ENCODE data around the gene VEPH1.
"Not testable (repeated sequence)": the region's sequence is repeated elsewhere in the genome, so short reads cannot be mapped to it uniquely, and the experiment has no call there.

VEPH1 gene

DNA sequence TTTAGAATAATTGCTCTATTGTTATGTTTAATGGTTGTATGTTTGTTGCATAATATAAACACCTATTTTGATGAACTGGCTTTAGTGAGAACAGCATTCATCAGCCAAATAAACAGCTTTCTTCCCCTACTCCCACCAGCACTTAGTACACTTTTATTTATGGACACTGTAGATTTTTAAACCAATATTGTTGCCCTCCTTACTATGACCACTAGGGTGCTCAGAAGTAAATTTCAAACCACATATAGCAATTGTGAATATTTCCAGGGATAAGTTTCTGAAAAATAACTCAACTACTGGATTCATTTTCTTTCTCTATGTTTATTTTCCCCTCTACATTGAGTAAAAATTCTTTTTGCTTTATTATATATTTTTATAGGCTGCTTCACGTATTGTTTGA is 151.2 kb downstream of the VEPH1 start:
- H3K36me3 ChIP-seq, result no peaks in the 10 kb centered on the region
- TF ChIP-seq, protein P1, sequence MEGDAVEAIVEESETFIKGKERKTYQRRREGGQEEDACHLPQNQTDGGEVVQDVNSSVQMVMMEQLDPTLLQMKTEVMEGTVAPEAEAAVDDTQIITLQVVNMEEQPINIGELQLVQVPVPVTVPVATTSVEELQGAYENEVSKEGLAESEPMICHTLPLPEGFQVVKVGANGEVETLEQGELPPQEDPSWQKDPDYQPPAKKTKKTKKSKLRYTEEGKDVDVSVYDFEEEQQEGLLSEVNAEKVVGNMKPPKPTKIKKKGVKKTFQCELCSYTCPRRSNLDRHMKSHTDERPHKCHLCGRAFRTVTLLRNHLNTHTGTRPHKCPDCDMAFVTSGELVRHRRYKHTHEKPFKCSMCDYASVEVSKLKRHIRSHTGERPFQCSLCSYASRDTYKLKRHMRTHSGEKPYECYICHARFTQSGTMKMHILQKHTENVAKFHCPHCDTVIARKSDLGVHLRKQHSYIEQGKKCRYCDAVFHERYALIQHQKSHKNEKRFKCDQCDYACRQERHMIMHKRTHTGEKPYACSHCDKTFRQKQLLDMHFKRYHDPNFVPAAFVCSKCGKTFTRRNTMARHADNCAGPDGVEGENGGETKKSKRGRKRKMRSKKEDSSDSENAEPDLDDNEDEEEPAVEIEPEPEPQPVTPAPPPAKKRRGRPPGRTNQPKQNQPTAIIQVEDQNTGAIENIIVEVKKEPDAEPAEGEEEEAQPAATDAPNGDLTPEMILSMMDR (IDR thresholded peaks at IDR 0.05), result no peak
- no peaks in the 10 kb centered on the region for H3K9me3 ChIP-seq
- H3K4me1 ChIP-seq (ENCODE audit: control insufficient read depth in 1 of 2, insufficient read depth in 1 of 2, low read depth in 1 of 2, low read length in 1 of 2), result no peaks in the 10 kb centered on the region
- no peak overlapping the region for H3K27ac ChIP-seq
- H3K4me3 ChIP-seq (ENCODE audit: low read depth in 1 of 2, low read length in 1 of 2), result no peak overlapping the region
- no peaks in the 10 kb centered on the region for H3K27me3 ChIP-seq

DNA sequence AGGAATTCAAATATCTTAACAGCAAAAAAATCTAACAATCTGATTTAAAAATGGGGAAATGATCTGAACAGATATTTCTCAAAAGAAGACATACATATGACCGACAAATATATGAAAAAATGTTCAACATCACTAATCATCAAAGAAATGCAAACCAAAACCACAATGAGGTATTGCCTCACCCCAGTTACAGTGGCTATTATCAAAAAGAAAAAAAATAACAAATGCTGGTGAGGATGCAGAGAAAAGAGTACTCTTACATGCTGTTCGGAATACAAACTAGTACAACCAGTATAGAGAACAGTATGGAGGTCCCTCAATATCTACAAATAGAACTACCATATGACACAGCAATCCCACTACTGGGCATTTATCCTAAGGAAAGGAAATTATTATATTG is 152.6 kb downstream of the VEPH1 start:
- not testable (repeated sequence) for H3K27ac ChIP-seq

DNA sequence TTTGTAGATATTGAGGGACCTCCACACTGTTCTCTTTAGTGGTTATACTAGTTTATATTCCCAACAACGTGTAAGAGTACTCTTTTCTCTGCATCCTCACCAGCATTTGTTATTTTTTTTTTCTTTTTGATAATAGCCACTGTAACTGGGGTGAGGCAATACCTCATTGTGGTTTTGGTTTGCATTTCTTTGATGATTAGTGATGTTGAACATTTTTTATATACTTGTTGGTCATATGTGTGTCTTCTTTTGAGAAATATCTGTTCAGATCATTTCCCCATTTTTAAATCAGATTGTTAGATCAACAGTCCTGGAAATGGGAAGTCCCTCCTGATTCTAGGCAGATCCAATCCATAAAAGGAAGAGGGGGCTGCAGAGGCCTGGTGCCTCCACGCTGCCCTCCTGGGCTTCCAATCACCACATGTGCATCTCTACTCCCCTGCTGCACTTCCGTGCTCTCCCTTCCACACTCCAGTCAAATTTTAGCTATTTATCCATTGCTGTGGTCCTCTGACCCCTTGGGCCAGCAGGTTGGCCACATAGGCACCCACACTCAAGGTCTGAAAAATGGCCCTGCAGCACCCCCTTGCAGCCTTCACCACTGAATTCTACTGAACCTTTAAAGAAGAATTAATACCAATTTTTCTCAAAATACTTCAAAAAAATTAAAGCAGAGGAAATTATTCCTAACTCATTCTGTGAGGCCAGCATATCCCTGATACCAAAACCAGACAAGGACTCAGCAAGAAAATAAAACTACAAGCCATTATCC is 154.7 kb downstream of the VEPH1 start:
- not testable (repeated sequence) for H3K4me3 ChIP-seq (ENCODE audit: low read depth in 1 of 2, low read length in 1 of 2); H3K4me1 ChIP-seq (ENCODE audit: control insufficient read depth in 1 of 2, insufficient read depth in 1 of 2, low read depth in 1 of 2, low read length in 1 of 2); H3K9me3 ChIP-seq; H3K27ac ChIP-seq; H3K27me3 ChIP-seq; H3K36me3 ChIP-seq

More for the DNA sequence above, 152.6 kb downstream of the VEPH1 start:
- not testable (repeated sequence) for H3K36me3 ChIP-seq; H3K9me3 ChIP-seq; H3K4me1 ChIP-seq (ENCODE audit: control insufficient read depth in 1 of 2, insufficient read depth in 1 of 2, low read depth in 1 of 2, low read length in 1 of 2); H3K27me3 ChIP-seq; H3K4me3 ChIP-seq (ENCODE audit: low read depth in 1 of 2, low read length in 1 of 2)

DNA sequence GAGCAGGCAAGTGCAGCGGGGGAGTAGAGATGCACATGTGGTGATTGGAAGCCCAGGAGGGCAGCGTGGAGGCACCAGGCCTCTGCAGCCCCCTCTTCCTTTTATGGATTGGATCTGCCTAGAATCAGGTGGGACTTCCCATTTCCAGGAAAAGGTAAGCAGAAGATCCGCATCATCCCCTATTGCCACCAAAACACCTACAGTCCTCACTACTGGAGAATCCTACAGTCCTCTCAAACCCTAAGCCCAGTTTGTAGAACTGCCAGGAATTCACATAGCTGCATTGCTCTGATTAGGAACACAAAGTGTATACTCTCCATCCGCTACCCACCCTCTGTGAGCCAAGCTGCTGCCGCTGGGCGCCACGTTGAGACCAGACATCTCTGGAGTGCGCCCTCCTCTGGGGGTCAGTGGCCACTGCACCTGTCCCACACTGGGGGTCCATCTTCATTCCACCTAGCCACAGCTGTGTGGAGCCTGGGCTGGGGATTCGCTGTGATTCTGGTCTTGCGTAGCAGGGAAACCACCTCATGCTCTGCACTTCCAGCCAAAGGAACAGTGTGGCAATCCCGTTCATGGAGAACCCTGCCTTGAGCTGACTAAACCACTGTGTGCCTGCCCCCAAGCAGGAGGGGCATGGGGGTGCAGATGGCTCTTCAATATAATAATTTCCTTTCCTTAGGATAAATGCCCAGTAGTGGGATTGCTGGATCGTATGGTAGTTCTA is 155.5 kb downstream of the VEPH1 start:
- Histone ChIP-seq H3K27me3 (no peaks in the 10 kb centered on the region), H3K9me3 (no peaks in the 10 kb centered on the region), H3K36me3 (no peaks in the 10 kb centered on the region), H3K27ac (no peak overlapping the region), H3K4me1 (ENCODE audit: control insufficient read depth in 1 of 2, insufficient read depth in 1 of 2, low read depth in 1 of 2, low read length in 1 of 2) (no peaks in the 10 kb centered on the region), H3K4me3 (ENCODE audit: low read depth in 1 of 2, low read length in 1 of 2) (no peak overlapping the region)
- TF ChIP-seq, protein P1 (IDR thresholded peaks at IDR 0.05), result no peak

DNA sequence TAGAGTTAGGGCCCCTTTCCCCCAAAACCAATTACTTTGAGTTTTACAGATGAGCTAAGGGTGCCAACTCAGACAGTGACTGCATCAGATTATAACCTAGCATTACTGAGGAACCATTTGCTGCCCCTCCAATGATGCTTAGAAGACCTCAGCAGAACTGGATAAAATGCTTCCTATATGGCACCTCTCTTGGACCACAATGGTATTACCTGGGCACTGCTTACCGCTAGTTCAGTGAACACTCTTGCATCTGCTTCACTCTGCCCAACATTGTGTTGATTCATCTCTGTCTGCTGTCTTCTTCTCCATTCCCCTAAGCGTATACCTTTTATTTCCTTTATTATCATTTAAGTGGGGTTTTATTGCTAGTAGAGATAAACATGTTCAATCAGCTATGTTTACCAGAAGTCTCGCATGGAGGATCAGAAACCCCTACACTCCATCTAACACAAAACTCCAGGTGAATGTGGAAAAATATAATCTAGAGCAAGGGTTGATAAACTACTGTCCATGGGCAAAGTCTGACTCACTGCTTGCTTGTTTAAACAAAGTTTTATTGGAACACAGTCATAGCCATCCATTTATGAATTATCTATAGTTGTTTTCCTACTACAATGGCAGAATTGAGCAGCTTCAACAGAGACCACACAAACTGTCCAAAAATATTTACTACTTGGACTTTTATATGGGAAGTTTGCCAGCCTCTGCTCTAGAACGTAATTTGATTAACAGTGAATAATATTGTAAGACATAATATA is 166.8 kb downstream of the VEPH1 start:
- H3K9me3 ChIP-seq, result no peaks in the 10 kb centered on the region
- no peaks in the 10 kb centered on the region for H3K36me3 ChIP-seq
- no peaks in the 10 kb centered on the region for H3K27me3 ChIP-seq
- H3K4me1 ChIP-seq (ENCODE audit: control insufficient read depth in 1 of 2, insufficient read depth in 1 of 2, low read depth in 1 of 2, low read length in 1 of 2), result no peaks in the 10 kb centered on the region
- TF ChIP-seq, protein P1 (IDR thresholded peaks at IDR 0.05), result no peak
- H3K27ac ChIP-seq, result no peak overlapping the region
- no peak overlapping the region for H3K4me3 ChIP-seq (ENCODE audit: low read depth in 1 of 2, low read length in 1 of 2)

DNA sequence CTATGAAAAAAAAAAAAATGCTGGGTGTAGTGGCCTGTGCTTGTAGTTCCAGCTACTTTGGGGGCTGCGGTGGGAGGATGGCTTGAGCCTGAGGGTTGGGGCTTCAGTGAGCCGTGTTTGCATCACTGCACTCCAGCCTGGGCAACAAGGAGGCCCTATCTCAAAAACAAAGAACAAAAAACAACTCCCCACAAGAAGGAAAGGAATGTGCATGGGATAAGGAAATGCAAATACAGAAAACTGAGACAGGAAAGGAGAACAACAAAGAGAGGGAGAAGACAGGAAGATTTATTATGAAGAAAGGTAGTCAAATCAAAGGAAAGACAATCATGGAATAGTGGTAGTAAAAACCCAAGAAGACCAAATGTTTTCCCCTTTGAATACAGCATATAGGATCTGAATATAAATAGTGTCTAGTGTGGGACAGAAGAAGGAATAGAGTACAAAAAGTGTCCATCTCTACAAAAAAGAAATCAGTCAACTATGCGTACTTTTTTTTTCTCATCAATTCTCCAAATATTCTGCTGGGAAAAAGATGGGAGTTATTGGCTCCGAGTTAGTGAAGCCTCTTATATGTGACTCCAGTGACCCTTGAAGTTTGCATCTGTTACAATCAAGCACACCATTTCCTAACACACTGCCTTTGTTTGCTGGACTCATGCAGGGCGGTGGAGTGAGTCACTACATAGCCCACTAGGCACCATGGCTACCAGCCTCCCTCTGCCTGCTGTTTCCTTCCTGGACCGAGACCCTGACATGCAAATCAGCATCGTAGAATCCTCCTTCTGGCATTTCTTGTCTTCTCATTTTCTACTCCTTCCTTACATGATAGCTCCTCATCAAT is 167.8 kb downstream of the VEPH1 start:
- no peaks in the 10 kb centered on the region for H3K36me3 ChIP-seq
- H3K9me3 ChIP-seq, result no peaks in the 10 kb centered on the region
- H3K4me1 ChIP-seq (ENCODE audit: control insufficient read depth in 1 of 2, insufficient read depth in 1 of 2, low read depth in 1 of 2, low read length in 1 of 2), result no peaks in the 10 kb centered on the region
- no peak overlapping the region for H3K27ac ChIP-seq
- no peak overlapping the region for H3K4me3 ChIP-seq (ENCODE audit: low read depth in 1 of 2, low read length in 1 of 2)
- TF ChIP-seq, protein P1 (IDR thresholded peaks at IDR 0.05), result no peak
- H3K27me3 ChIP-seq, result no peaks in the 10 kb centered on the region

All from neutrophil (primary cell).